Coronary artery (tissue), 2 donors: ENCODE measurements around the gene GGA3.
"Not testable (repeated sequence)": the region's sequence is repeated elsewhere in the genome, so short reads cannot be mapped to it uniquely, and the experiment has no call there.

ENCODE experiments used
- DNase-seq: peaks from one replicate; pipeline ENCODE4 v3.0.0-alpha.2; 2017; ENCODE audit warnings: low spot score
- H3K27ac ChIP-seq, 2 donors: fragments of 200-600 bp; sonication (generic); one replicate each; pipeline ENCODE4 v1.5.1; 2016 to 2019
- H3K4me3 ChIP-seq: fragments of 200-600 bp; sonication (generic); 2 replicates; pipeline ENCODE4 v1.5.1; 2016; ENCODE audit warnings: mild to moderate bottlenecking, moderate library complexity
- TF ChIP-seq, protein P1 (sequence below): fragments of 200-600 bp; sonication (generic); IDR thresholded peaks from one replicate; pipeline ENCODE4 v1.5.1; 2019; ENCODE audit warnings: antibody characterized with exemption

GGA3 gene

DNA sequence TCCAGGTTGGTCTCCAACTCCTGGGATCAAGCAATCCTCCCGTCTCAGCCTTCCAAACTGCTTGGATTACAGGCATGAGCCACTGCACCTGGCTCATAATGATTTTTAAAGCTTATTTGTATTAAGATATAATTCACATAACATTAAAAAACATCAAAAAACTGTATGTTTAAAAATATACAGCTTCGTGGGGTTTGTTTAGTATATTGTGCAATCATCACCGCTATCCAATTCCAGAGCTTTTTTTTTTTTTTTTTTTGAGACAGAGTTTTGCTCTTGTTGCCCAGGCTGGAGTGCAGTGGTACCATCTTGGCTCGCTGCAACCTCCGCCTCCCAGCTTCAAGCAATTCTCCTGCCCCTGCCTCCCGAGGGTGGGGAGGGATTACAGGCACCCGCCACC lies 38.9 kb upstream of the GGA3 start:
- Histone ChIP-seq H3K4me3 (no peak overlapping the region), H3K27ac (no peak overlapping the region)
- DNase-seq = no peak
- TF ChIP-seq, protein P1, sequence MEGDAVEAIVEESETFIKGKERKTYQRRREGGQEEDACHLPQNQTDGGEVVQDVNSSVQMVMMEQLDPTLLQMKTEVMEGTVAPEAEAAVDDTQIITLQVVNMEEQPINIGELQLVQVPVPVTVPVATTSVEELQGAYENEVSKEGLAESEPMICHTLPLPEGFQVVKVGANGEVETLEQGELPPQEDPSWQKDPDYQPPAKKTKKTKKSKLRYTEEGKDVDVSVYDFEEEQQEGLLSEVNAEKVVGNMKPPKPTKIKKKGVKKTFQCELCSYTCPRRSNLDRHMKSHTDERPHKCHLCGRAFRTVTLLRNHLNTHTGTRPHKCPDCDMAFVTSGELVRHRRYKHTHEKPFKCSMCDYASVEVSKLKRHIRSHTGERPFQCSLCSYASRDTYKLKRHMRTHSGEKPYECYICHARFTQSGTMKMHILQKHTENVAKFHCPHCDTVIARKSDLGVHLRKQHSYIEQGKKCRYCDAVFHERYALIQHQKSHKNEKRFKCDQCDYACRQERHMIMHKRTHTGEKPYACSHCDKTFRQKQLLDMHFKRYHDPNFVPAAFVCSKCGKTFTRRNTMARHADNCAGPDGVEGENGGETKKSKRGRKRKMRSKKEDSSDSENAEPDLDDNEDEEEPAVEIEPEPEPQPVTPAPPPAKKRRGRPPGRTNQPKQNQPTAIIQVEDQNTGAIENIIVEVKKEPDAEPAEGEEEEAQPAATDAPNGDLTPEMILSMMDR = no peak

DNA sequence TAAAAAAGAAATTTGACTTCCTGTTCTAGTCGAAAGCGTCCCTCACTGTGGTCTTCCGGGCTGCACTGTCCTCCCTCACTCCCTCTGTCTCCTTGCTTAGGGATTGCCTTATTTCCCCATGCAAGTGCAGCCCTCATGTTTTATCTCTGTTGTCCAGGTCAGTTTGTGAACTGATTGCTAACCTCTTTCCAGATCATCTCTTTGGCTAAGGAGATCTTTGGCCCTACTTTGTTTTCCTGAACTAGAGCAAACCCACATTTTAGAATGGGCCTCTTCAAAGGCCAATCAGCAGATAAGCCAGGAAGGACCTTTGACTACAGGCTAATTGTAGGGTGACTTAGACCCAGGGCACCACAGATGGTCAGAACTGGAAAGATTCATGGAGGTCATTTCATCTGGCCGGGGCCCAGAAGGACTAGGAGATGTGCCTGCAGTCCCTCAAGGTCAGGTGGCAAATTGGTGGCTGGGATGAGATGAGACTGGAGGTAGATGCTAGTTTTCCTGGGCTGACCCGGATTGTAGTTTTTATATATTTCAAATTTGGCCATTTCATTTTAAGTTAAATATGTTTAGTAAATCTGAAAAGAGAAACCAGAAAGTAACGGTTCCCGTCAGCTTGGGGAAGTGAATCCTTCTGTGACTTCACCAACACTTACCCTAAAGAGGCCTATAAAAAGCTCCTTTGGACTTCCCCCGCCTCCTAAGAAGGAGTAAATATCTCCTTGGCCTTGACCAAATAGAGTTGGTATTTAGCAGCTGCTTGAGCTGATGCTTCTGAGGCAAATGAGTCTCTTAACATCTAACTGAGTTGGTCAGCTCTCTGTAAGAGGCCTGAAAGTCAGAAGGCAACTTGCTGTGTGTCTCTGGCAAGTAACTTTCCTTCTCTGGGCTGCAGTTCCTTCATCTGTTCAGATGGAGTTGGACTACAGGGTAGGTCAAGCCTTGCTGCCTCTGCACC lies 34.1 kb upstream of the GGA3 start:
- TF ChIP-seq, protein P1 = no peak
- no peak for DNase-seq
- Histone ChIP-seq H3K27ac (peak overlapping the region in 1 of 2 donors; percentile 67), H3K4me3 (no peak overlapping the region)

DNA sequence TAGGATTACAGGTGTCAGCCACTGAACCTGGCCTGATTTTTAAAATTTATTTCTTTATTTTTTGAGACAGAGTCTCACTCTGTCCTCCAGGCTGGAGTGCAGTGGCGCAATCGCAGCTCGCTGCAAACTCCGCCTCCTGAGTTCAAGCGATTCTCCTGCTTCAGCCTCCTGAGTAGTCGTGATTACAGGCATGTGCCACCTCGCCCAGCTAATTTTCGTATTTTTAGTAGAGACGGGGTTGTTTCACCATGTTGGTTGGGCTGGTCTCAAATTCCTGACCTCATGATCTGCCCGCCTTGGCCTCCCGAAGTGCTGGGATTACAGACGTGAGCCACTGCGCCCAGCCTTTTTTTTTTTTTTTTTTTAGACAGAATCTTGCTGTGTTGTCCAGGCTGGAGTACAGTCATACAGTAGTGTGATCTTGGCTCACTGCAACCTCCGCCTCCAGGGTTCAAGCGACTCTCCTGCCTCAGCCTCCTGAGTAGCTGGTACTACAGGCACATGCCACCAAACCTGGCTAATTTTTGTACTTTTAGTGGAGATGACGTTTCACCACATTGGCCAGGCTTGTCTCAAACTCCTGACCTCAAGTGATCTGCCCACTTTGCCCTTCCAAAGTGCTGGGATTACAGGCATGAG lies 31.5 kb upstream of the GGA3 start:
- H3K4me3 ChIP-seq, DNase-seq: not testable (repeated sequence)
- H3K27ac ChIP-seq = peak overlapping the region in 1 of 2 donors; percentile 35

DNA sequence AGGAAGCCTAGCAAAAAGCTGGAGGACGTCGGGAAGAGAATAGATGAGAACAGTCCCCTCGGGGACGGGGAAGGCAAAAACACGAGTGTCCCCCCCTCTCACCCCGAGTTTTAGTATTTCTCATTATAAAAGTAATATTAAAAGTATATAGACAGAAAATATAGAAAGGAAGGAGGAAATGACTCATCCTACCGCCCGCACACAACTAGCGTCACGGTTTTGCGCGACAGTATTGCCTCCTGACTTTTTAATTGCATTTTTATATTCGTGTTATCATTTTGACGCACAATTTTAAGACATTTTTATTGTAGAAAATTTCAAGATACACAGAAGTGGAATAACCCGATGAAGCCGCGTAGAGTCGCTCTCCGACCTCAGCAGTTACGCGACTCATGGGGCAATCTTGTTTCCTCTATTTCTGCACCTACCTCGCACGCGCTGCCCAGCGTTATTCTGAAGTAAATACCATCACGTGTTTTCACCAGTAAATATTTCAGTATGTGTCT lies 28.5 kb upstream of the GGA3 start:
- TF ChIP-seq, protein P1 = no peak
- Histone ChIP-seq H3K27ac (peak overlapping the region; percentile 82 to 92), H3K4me3 (peak overlapping the region; percentile 98)
- DNase-seq = no peak

DNA sequence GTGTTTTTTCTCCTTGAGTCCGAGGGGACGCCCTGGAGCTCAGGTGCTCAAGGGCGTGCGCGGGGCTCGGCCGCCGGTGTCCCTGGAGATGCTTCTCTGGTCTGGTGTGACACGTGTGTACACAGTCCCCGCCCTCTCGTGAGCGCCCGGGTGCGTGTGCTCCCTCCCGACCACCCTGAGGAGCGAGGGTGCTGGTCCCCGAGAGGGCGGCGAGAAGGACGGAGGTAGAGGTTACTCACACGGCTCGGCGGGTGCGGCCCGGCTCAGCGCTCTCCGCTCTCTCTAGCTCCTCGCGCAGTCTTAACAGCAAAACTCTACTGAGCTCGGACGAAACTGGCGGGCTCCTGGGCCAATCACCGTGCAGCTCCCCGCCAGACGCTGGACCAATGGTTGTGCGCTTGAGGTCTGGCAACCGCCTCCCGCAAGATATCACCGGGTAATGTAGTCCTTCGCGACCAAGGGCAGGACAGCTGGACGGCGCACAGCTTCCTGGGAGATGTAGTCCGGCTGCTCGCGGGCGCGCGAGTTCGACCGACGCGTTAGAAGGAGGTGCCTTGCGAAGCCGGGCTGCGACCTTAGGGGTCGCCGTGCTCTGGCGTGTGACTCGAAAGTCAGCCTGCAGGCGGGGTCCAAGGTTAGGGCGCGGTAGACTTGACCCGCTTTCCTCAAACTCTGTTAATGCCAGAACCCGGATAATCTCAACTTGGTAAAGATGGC lies 27.9 kb upstream of the GGA3 start, which contains the start of gene SLC25A19:
Gene SLC25A19 (minus strand): TSS at position 319 of the 717 bp plus-strand sequence. CDS start 2,669 bp downstream, outside the sequence.
- DNase-seq = peak; percentile 99
- TF ChIP-seq, protein P1 = no peak
- H3K4me3 ChIP-seq = peak within 1 kb of the TSS; percentile 98
- H3K27ac ChIP-seq = peak within 1 kb of the TSS; percentile 82 to 92

DNA sequence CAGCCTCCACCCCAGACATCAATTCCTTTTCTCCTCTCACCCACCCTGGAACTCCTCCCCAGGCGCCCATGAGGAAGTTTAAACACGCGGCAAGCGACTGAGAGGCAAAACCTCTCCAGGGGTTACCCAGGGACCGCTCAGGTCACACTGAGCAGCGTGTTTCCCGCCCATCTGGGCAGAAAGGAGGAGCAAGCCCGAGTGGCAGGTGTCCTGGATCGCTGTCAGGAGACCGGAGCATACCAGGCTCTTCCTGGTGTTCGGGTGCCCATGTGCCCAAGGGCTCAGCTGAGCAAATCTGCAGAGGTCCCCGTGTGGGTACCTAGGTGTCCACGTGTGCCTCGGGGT lies 27.3 kb upstream of the GGA3 start:
- H3K27ac ChIP-seq = peak overlapping the region in 1 of 2 donors; percentile 92
- H3K4me3 ChIP-seq = peak overlapping the region; percentile 98
- TF ChIP-seq, protein P1 = no peak
- DNase-seq = no peak

DNA sequence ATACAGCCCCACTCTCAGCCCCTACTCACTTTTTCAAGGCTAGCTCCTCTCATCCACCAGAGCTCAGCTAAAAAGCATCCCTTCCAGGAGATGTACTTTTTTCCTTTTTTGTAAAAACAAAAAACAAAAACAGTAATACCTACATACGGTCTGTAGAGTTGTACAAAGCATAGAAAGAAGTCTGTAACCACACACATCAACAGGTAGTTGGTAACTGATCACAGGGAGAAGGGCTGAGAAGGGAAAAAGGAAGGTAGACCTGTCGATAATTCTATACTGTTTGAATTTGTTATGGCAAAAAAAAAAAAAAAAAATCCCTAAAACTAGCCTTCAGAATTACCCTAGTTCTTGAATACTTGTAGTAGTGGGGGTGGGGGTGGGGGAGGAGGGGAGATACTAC lies 27.0 kb upstream of the GGA3 start:
- TF ChIP-seq, protein P1 = no peak
- DNase-seq = no peak
- Histone ChIP-seq H3K4me3 (peak overlapping the region; percentile 98), H3K27ac (no peak overlapping the region)
